ENCODE measurements around the gene LONRF3.

- TF ChIP-seq POLR2AphosphoS5 (IDR thresholded peaks at IDR 0.05) (no peak), CTCF (IDR thresholded peaks at IDR 0.05) (no peak), POLR2A (IDR thresholded peaks at IDR 0.05) (no peak)
These were observed 2.9 kb upstream of the LONRF3 start for GRCh38 chrX:118971552-118971951.
